Naive thymus-derived CD4-positive, alpha-beta T cell (primary cell): ENCODE measurements around the gene LRRC4C. TPM values are rescaled to one million over a fixed set of nuclear protein-coding genes. Genes with fewer than 3 reads are reported as not detected.

Experiments
- ATAC-seq: fragments of 150-1000 bp; cut with Tn5 transposase; 2 replicates; pipeline ENCODE4 v1.10.0; 2021; ENCODE audit warnings: mild to moderate bottlenecking, moderate library complexity
- CTCF ChIA-PET: fragments of 350-600 bp; sonication (Branson Sonifier 250); formaldehyde crosslinking; loops from one replicate; lab custom pipeline; 2021; ENCODE audit warnings: antibody characterized with exemption; lab: Charles Lee
- POLR2A ChIA-PET: fragments of 350-600 bp; sonication (Branson Sonifier 250); formaldehyde crosslinking; loops from one replicate; lab custom pipeline; 2021; ENCODE audit warnings: antibody characterized with exemption, inconsistent platforms; lab: Charles Lee
- DNase-seq, 9 donors: peaks; one replicate each; pipeline versions ENCODE4 v3.0.0 to v3.0.0-alpha.2; 2020 to 2022; ENCODE audit warnings: mixed read lengths in 1 of 9
- H3K27ac ChIP-seq: one replicate; pipeline ENCODE4 v1.7.0; 2013; ENCODE audit warnings: mild to moderate bottlenecking, low read depth, low read length, moderate library complexity
- H3K27me3 ChIP-seq, 2 donors: one replicate each; pipeline ENCODE4 v1.7.0; 2013; ENCODE audit warnings: low read length in 2 of 2, mild to moderate bottlenecking in 2 of 2, moderate library complexity in 2 of 2; ENCODE audit not compliant: control insufficient read depth in 2 of 2, insufficient read depth in 2 of 2
- H3K36me3 ChIP-seq, 3 experiments: 1 replicate in 2 of 3; 2 replicates in 1 of 3; pipeline ENCODE4 v1.7.0; 2013; ENCODE audit warnings: low read length in 3 of 3, mild to moderate bottlenecking in 3 of 3, moderate library complexity in 1 of 3; ENCODE audit not compliant: insufficient read depth in 3 of 3, control insufficient read depth in 2 of 3
- H3K4me1 ChIP-seq, 2 donors: one replicate each; pipeline ENCODE4 v1.7.0; 2013; ENCODE audit warnings: low read length in 2 of 2, mild to moderate bottlenecking in 2 of 2, moderate library complexity in 1 of 2; ENCODE audit not compliant: control insufficient read depth in 2 of 2, insufficient read depth in 2 of 2
- H3K4me3 ChIP-seq: 2 replicates; pipeline ENCODE4 v1.7.0; 2013; ENCODE audit warnings: mild to moderate bottlenecking, low read length
- H3K9me3 ChIP-seq, 3 experiments: 1 replicate in 2 of 3; 2 replicates in 1 of 3; pipeline ENCODE4 v1.7.0; 2013; ENCODE audit warnings: low read length in 3 of 3; ENCODE audit not compliant: control insufficient read depth in 2 of 3
- H3K27ac Mint-ChIP-seq, 9 donors: one replicate each; pipeline ENCODE4 v1.8.0; 2020 to 2022; ENCODE audit warnings: mixed read lengths in 9 of 9, mild to moderate bottlenecking in 8 of 9, moderate library complexity in 5 of 9, inconsistent platforms in 2 of 9
- H3K27me3 Mint-ChIP-seq, 5 donors: one replicate each; pipeline ENCODE4 v1.8.0; 2021 to 2022; ENCODE audit warnings: mixed read lengths in 5 of 5, mild to moderate bottlenecking in 1 of 5
- H3K36me3 Mint-ChIP-seq, 5 donors: one replicate each; pipeline ENCODE4 v1.8.0; 2020 to 2022; ENCODE audit warnings: mixed read lengths in 5 of 5, mild to moderate bottlenecking in 3 of 5, inconsistent platforms in 1 of 5
- H3K4me1 Mint-ChIP-seq, 7 donors: one replicate each; pipeline ENCODE4 v1.8.0; 2020 to 2022; ENCODE audit warnings: mixed read lengths in 7 of 7, mild to moderate bottlenecking in 3 of 7, inconsistent platforms in 1 of 7
- H3K4me3 Mint-ChIP-seq, 10 donors: one replicate each; pipeline ENCODE4 v1.8.0; 2020 to 2022; ENCODE audit warnings: mild to moderate bottlenecking in 10 of 10, mixed read lengths in 10 of 10, moderate library complexity in 6 of 10, inconsistent platforms in 2 of 10
- H3K9me3 Mint-ChIP-seq, 11 donors: one replicate each; pipeline ENCODE4 v1.8.0; 2020 to 2022; ENCODE audit warnings: mixed read lengths in 11 of 11, mild to moderate bottlenecking in 4 of 11, inconsistent platforms in 1 of 11, moderate library complexity in 1 of 11
- intact Hi-C, 2 donors: fragments of 100-400 bp; cut with micrococcal nuclease; formaldehyde crosslinking; loops; one replicate each; pipeline ENCODE4 v1.15.1; 2023
- polyA plus RNA-seq, 2 donors: library from polyadenylated mRNA; unstranded; fragments of 300-500 nt; fragmentation: Illumina TruSeq; gene quantifications; one replicate each; pipeline ENCODE4 v1.2.3, GENCODE V29; 2021
- total RNA-seq, 6 experiments: library from RNA in 5 of 6; stranded (reverse) in 5 of 6; gene quantifications; 1 replicate in 5 of 6; 2 replicates in 1 of 6; pipeline ENCODE4 v1.2.3 and lab custom pipeline; 2021 to 2026

Gene LRRC4C
- total and polyA plus RNA-seq, 7 experiments from 2014 or later: not detected

- intact Hi-C loops: no loop called here
- Mint-ChIP-seq H3K4me3 (no peak overlapping the region), H3K9me3 (peaks cover 4 to 53% (median 19%) of the 10 kb centered on the region in 11 donors), H3K27ac (no peak overlapping the region), H3K36me3 (peaks cover 0 to 4% (median 0%) of the 10 kb centered on the region in 5 donors), H3K4me1 (no peaks in the 10 kb centered on the region), H3K27me3 (no peaks in the 10 kb centered on the region)
- Histone ChIP-seq H3K36me3 (no peaks in the 10 kb centered on the region), H3K4me3 (no peak overlapping the region), H3K27ac (no peak overlapping the region), H3K9me3 (no peaks in the 10 kb centered on the region), H3K27me3 (no peaks in the 10 kb centered on the region), H3K4me1 (no peaks in the 10 kb centered on the region)
- CTCF ChIA-PET: no interaction called here
- POLR2A ChIA-PET: no interaction called here
- no peak for ATAC-seq
- no peak for DNase-seq
These were observed 1099.2 kb downstream of the LRRC4C start for GRCh38 chr11:40360206-40360798.

- no peak overlapping the region for H3K4me3 ChIP-seq
- Mint-ChIP-seq H3K4me1 (no peaks in the 10 kb centered on the region), H3K9me3 (peaks cover 2 to 24% (median 16%) of the 10 kb centered on the region in 11 donors), H3K36me3 (peaks cover 0 to 3% (median 0%) of the 10 kb centered on the region in 5 donors), H3K27me3 (no peaks in the 10 kb centered on the region), H3K27ac (no peak overlapping the region), H3K4me3 (no peak overlapping the region)
- ChIA-PET CTCF (no interaction called here), POLR2A (no interaction called here)
- DNase-seq (no peak), ATAC-seq (no peak)
- no peaks in the 10 kb centered on the region for H3K27me3 ChIP-seq
- H3K9me3 ChIP-seq: no peaks in the 10 kb centered on the region
- intact Hi-C loops: no loop called here
- no peak overlapping the region for H3K27ac ChIP-seq
- no peaks in the 10 kb centered on the region for H3K36me3 ChIP-seq
- H3K4me1 ChIP-seq: no peaks in the 10 kb centered on the region
These were observed 1105.3 kb downstream of the LRRC4C start for GRCh38 chr11:40354121-40354520.

DNA sequence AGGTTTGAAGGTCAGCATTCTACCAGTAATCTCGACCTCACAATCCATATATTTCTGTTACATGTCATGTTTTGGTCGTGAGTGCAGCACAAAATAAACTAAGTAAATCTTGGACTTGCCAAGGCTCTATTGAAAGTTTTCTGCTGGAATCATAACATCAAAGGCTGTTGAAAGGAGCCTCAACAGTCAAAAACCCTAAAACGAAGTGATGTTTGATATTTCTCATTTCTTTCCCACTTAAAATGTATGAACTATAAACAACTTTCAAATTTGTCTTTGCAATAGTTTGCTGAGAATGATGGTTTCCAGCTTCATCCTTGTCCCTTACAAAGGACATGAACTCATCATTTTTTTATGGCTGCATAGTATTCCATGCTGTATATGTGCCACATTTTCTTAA is 1118.5 kb downstream of the LRRC4C start:
- ATAC-seq: no peak
- DNase-seq: no peak
- no peaks in the 10 kb centered on the region for H3K4me1 Mint-ChIP-seq
- no peaks in the 10 kb centered on the region for H3K36me3 Mint-ChIP-seq
- Histone ChIP-seq H3K4me1 (no peaks in the 10 kb centered on the region), H3K27ac (no peak overlapping the region), H3K4me3 (no peak overlapping the region), H3K9me3 (no peaks in the 10 kb centered on the region), H3K27me3 (no peaks in the 10 kb centered on the region), H3K36me3 (no peaks in the 10 kb centered on the region)
- H3K4me3 Mint-ChIP-seq: no peak overlapping the region
- H3K9me3 Mint-ChIP-seq: peaks cover 0 to 29% (median 13%) of the 10 kb centered on the region in 11 donors
- H3K27ac Mint-ChIP-seq: no peak overlapping the region
- H3K27me3 Mint-ChIP-seq: no peaks in the 10 kb centered on the region
- intact Hi-C loops: no loop called here
- CTCF ChIA-PET: no interaction called here
- POLR2A ChIA-PET: no interaction called here

- ATAC-seq (no peak), DNase-seq (no peak)
- Mint-ChIP-seq H3K27ac (no peak overlapping the region), H3K36me3 (no peaks in the 10 kb centered on the region), H3K4me3 (no peak overlapping the region), H3K9me3 (peaks cover under 1 to 28% (median 10%) of the 10 kb centered on the region in 11 donors), H3K4me1 (no peaks in the 10 kb centered on the region), H3K27me3 (no peaks in the 10 kb centered on the region)
- H3K36me3 ChIP-seq: no peaks in the 10 kb centered on the region
- intact Hi-C loops: no loop called here
- H3K27ac ChIP-seq: no peak overlapping the region
- no peaks in the 10 kb centered on the region for H3K4me1 ChIP-seq
- H3K27me3 ChIP-seq: no peaks in the 10 kb centered on the region
- POLR2A ChIA-PET: no interaction called here
- H3K9me3 ChIP-seq: no peaks in the 10 kb centered on the region
- CTCF ChIA-PET: no interaction called here
- H3K4me3 ChIP-seq: no peak overlapping the region
These were observed 1120.7 kb downstream of the LRRC4C start for GRCh38 chr11:40338739-40339138.

DNA sequence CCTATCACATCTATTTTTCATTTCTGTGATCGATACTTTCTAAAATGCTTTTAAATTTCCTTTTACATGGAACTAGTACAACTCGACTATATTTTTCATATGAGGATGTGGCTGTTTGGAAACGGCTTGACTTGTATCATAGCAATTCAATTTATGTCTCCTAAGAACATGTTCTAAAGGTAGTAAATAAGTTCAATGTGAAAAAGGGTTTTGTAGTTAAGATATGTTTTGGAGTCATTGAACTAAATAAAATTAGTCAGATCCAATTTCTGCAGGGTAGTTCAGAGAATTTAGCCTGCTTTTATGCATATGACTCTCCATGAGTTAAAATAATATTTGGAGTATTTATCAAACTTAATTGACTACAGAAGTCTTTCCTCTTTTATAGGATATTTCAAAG is 1121.4 kb downstream of the LRRC4C start:
- intact Hi-C loops: no loop called here
- H3K4me3 ChIP-seq: no peak overlapping the region
- Mint-ChIP-seq H3K9me3 (peaks cover 1 to 27% (median 9%) of the 10 kb centered on the region in 11 donors), H3K27me3 (no peaks in the 10 kb centered on the region), H3K36me3 (no peaks in the 10 kb centered on the region), H3K27ac (no peak overlapping the region), H3K4me1 (no peaks in the 10 kb centered on the region), H3K4me3 (no peak overlapping the region)
- H3K27me3 ChIP-seq: no peaks in the 10 kb centered on the region
- DNase-seq (no peak), ATAC-seq (no peak)
- no peaks in the 10 kb centered on the region for H3K9me3 ChIP-seq
- H3K27ac ChIP-seq: no peak overlapping the region
- no peaks in the 10 kb centered on the region for H3K4me1 ChIP-seq
- CTCF ChIA-PET: no interaction called here
- POLR2A ChIA-PET: no interaction called here
- H3K36me3 ChIP-seq: no peaks in the 10 kb centered on the region

- H3K27ac Mint-ChIP-seq: no peak overlapping the region
- H3K27me3 Mint-ChIP-seq: no peaks in the 10 kb centered on the region
- no peak for DNase-seq
- Histone ChIP-seq H3K4me1 (no peaks in the 10 kb centered on the region), H3K9me3 (no peaks in the 10 kb centered on the region), H3K4me3 (no peak overlapping the region), H3K27ac (no peak overlapping the region), H3K36me3 (no peaks in the 10 kb centered on the region), H3K27me3 (no peaks in the 10 kb centered on the region)
- CTCF ChIA-PET: no interaction called here
- intact Hi-C loops: no loop called here
- H3K4me3 Mint-ChIP-seq: no peak overlapping the region
- peaks cover 4 to 30% (median 10%) of the 10 kb centered on the region in 11 donors for H3K9me3 Mint-ChIP-seq
- no peak for ATAC-seq
- POLR2A ChIA-PET: no interaction called here
- no peaks in the 10 kb centered on the region for H3K4me1 Mint-ChIP-seq
- H3K36me3 Mint-ChIP-seq: no peaks in the 10 kb centered on the region
These were observed 1122.3 kb downstream of the LRRC4C start for GRCh38 chr11:40337118-40337517.

DNA sequence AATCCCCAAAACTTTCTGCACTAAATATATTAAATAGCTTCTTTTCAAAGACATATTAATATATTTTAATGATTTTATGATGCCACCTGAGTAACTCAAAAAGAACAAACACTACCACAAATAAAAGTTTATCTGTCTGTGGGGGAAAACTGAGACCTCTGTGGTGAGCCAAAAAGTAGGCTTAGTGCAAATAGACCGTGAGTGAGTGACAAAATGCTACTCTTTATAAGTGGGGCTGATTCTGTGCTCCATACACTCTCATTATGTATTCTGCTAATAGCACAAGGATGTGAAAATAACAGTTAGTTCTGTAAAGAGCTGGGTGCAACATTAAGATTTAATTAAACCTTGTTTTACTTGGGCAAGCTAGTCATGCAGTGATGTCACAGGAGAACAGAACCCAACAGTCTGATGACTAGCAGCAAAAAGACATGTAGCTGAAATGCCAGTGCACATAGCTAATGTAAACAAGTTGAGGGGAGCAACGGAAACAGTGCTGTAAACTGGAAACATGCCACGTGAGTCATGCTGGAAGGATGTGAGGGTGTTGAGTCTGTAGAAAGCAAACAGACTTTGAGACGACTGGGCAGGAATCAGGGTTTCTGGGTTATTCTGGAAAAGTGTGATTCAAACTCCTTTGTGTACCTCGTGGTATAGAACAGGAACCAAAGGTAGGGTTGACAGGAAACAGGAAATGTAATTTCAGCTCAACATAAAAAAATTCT is 1130.4 kb downstream of the LRRC4C start:
- H3K4me1 ChIP-seq: no peaks in the 10 kb centered on the region
- Mint-ChIP-seq H3K27me3 (no peaks in the 10 kb centered on the region), H3K4me3 (no peak overlapping the region), H3K9me3 (peaks cover 0 to 21% (median 9%) of the 10 kb centered on the region in 11 donors), H3K27ac (no peak overlapping the region), H3K4me1 (no peaks in the 10 kb centered on the region), H3K36me3 (no peaks in the 10 kb centered on the region)
- ChIA-PET POLR2A (no interaction called here), CTCF (no interaction called here)
- H3K36me3 ChIP-seq: no peaks in the 10 kb centered on the region
- no peaks in the 10 kb centered on the region for H3K27me3 ChIP-seq
- ATAC-seq: no peak
- no peak overlapping the region for H3K4me3 ChIP-seq
- intact Hi-C loops: no loop called here
- H3K27ac ChIP-seq: no peak overlapping the region
- DNase-seq: no peak
- H3K9me3 ChIP-seq: no peaks in the 10 kb centered on the region
